Tibial nerve (tissue), 3 donors: ENCODE measurements around the gene DUSP28.
A peak's percentile ranks its signal among the peaks of the same experiment; 100 is the strongest.

Experiments
- CTCF ChIP-seq, 5 experiments: fragments of 200-600 bp in 3 of 5; fragments of 450-650 bp in 2 of 5; sonication (generic) in 3 of 5; IDR thresholded peaks; one replicate each; pipeline ENCODE4 v1.5.1; 2016 to 2019; ENCODE audit warnings: antibody characterized with exemption in 5 of 5, mild to moderate bottlenecking in 3 of 5, moderate library complexity in 2 of 5
- POLR2A ChIP-seq, 2 donors: fragments of 450-650 bp; IDR thresholded peaks; one replicate each; pipeline ENCODE4 v1.6.1; 2017; ENCODE audit warnings: antibody characterized with exemption in 2 of 2, mild to moderate bottlenecking in 2 of 2, moderate library complexity in 2 of 2

GRCh38 chr2:240586198-240586918, 26.2 kb downstream of the DUSP28 start, which contains the start of gene CAPN10:
- TF ChIP-seq CTCF (IDR thresholded peaks at IDR 0.05) (peak in 1 of 5 experiments; percentile 69), POLR2A (IDR thresholded peaks at IDR 0.05) (peak; percentile 14 to 60)
